Activated CD8-positive, alpha-beta memory T cell treated with anti-CD3 and anti-CD28 coated beads for 1 hour (primary cell): Measurements from ENCODE around the gene SDK2.

Experiments used
- DNase-seq, 2 donors: peaks; one replicate each; pipeline ENCODE4 v3.0.0-alpha.2; 2020; ENCODE audit warnings: low read depth in 1 of 2; ENCODE audit errors: extremely low read depth in 1 of 2

Gene SDK2

GRCh38 chr17:73561111-73561510, 83.1 kb downstream of the SDK2 start:
- no peak for DNase-seq

- DNase-seq: no peak
These were observed 83.6 kb downstream of the SDK2 start for GRCh38 chr17:73560661-73561060.

GRCh38 chr17:73559532-73559931, 84.7 kb downstream of the SDK2 start:
- no peak for DNase-seq

- no peak for DNase-seq
These were observed 88.9 kb downstream of the SDK2 start for GRCh38 chr17:73555199-73555960.

- no peak for DNase-seq
These were observed 89.7 kb downstream of the SDK2 start for GRCh38 chr17:73554498-73554897.

- no peak for DNase-seq
These were observed 90.9 kb downstream of the SDK2 start for GRCh38 chr17:73553311-73553710.

- DNase-seq: no peak
These were observed 91.8 kb downstream of the SDK2 start for GRCh38 chr17:73552300-73553048.

GRCh38 chr17:73551759-73552158, 92.5 kb downstream of the SDK2 start:
- DNase-seq: no peak

GRCh38 chr17:73551144-73551543, 93.1 kb downstream of the SDK2 start:
- DNase-seq: no peak

- DNase-seq: no peak
These were observed 93.7 kb downstream of the SDK2 start for GRCh38 chr17:73550556-73550955.

- no peak for DNase-seq
These were observed 94.3 kb downstream of the SDK2 start for GRCh38 chr17:73549841-73550430.

GRCh38 chr17:73548620-73549311, 95.5 kb downstream of the SDK2 start:
- DNase-seq: no peak

GRCh38 chr17:73547790-73548189, 96.5 kb downstream of the SDK2 start:
- no peak for DNase-seq

- DNase-seq: no peak
These were observed 97.3 kb downstream of the SDK2 start for GRCh38 chr17:73546770-73547536.

GRCh38 chr17:73546114-73546513, 98.1 kb downstream of the SDK2 start:
- no peak for DNase-seq

GRCh38 chr17:73545109-73546032, 98.9 kb downstream of the SDK2 start:
- DNase-seq: no peak

- DNase-seq: no peak
These were observed 99.9 kb downstream of the SDK2 start for GRCh38 chr17:73544333-73544732.

- DNase-seq: no peak
These were observed 101.9 kb downstream of the SDK2 start for GRCh38 chr17:73542323-73542722.

GRCh38 chr17:73541561-73541981, 102.7 kb downstream of the SDK2 start:
- no peak for DNase-seq

- no peak for DNase-seq
These were observed 103.1 kb downstream of the SDK2 start for GRCh38 chr17:73541111-73541510.
